NB4 (cell line): ENCODE results near the gene DNAJB4.

Experiments used
- CTCF ChIP-seq: IDR thresholded peaks from one replicate; pipeline ENCODE4 v1.5.1; 2012; ENCODE audit warnings: low read depth, low read length
- POLR2A ChIP-seq: IDR thresholded peaks from 2 replicates; pipeline ENCODE4 v1.6.1; 2011; ENCODE audit warnings: mild to moderate bottlenecking; ENCODE audit not compliant: insufficient read length; ENCODE audit errors: extremely low read depth

GRCh38 chr1:78009276-78009675 lies 4.5 kb downstream of the DNAJB4 start:
- TF ChIP-seq CTCF (no peak), POLR2A (no peak)
